ENCODE measurements around the gene PLD1.
"Not testable (repeated sequence)": the region's sequence is repeated elsewhere in the genome, so short reads cannot be mapped to it uniquely, and the experiment has no call there.

PLD1 gene, protein sequence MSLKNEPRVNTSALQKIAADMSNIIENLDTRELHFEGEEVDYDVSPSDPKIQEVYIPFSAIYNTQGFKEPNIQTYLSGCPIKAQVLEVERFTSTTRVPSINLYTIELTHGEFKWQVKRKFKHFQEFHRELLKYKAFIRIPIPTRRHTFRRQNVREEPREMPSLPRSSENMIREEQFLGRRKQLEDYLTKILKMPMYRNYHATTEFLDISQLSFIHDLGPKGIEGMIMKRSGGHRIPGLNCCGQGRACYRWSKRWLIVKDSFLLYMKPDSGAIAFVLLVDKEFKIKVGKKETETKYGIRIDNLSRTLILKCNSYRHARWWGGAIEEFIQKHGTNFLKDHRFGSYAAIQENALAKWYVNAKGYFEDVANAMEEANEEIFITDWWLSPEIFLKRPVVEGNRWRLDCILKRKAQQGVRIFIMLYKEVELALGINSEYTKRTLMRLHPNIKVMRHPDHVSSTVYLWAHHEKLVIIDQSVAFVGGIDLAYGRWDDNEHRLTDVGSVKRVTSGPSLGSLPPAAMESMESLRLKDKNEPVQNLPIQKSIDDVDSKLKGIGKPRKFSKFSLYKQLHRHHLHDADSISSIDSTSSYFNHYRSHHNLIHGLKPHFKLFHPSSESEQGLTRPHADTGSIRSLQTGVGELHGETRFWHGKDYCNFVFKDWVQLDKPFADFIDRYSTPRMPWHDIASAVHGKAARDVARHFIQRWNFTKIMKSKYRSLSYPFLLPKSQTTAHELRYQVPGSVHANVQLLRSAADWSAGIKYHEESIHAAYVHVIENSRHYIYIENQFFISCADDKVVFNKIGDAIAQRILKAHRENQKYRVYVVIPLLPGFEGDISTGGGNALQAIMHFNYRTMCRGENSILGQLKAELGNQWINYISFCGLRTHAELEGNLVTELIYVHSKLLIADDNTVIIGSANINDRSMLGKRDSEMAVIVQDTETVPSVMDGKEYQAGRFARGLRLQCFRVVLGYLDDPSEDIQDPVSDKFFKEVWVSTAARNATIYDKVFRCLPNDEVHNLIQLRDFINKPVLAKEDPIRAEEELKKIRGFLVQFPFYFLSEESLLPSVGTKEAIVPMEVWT

DNA sequence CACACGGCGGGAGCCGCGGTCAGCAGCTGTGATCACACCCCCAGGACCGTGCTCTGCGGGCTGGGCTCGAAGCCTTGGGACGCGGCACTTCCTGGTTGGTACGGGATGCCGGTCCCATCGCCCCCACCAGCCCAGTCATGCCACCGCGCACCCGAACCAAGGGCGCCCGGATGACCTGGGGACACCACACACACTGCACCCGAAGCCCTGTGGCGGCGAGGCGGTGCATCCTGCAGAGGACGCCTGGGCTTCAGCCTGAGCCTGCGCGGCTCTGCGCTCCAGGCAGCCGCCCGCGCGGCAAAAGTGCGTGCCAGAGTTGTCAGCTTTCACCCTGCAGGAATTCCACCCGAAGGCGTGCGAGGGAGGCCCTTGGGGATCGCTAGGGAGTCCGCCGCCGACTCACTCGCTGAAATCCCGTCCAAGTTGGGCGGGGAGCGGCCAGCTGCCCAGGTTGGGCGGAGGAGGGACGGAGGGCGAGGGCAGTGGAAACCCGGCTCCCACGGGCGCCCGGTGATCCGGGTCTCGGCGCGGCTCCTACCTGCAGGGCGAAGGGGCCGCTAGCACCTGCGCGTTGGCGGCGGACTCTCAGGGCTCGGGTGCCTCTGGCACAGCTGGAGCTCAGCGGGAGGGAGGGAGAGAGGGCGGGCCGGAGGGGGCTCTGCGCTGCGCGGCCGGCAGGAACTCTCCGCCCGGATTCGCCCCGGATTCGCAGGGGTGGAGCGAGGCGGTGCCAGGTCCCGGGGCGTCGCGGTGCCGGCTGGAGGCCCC, at the start of gene PLD1:
Gene PLD1 (minus strand): TSS at position 623 of the 768 bp plus-strand sequence. CDS start 72,432 bp downstream, outside the sequence.
- peak within 1 kb of the TSS; percentile 82 for H3K4me3 ChIP-seq (ENCODE audit: low read length)
- no peak for TF ChIP-seq ZNF274 (IDR thresholded peaks at IDR 0.05; ENCODE audit: low read depth, low read length)

DNA sequence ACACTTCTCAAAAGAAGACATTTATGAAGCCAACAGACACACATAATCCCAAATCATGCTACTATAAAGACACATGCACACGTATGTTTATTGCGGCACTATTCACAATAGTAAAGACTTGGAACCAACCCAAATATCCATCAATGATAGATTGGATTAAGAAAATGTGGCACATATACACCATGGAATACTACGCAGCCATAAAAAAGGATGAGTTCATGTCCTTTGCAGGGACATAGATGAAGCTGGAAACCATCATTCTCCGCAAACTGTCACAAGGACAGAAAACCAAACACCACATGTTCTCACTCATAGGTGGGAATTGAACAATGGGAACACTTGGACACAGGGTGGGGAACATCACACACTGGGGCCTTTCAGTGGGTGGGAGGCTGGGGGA, 48.5 kb upstream of the PLD1 start:
- H3K4me3 ChIP-seq (ENCODE audit: low read length): not testable (repeated sequence)

DNA sequence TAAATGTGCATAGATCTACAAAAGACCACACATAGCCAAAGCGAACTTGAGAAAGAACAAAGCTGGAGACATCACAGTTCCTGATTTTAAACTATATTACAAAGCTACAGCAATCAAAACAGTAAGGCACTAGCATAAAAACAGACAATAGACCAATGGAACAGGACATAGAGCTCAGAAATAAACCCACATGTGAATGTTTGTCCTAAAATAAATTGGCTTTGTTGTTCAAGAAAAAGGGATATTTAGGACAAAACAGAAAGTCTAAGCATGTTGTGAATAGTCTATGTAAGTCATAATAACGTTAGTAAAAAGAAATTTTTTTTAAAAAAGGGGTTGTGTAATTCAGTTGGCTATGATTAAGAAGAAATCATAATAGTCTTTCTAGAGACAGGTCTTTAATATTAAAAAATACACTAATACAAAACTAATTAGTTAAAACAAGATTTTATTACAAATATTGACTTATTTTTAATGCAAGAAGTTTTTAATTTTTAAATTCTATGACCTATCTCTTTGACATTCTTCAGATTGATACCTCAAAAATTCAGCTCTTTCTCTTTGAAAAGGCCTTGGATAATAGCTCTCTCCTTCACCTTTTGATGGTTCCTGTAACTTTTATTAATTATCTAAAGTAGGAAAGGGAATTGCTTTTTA, 44.5 kb upstream of the PLD1 start:
- no peak overlapping the region for H3K4me3 ChIP-seq (ENCODE audit: low read length)
- TF ChIP-seq ZNF274 (IDR thresholded peaks at IDR 0.05; ENCODE audit: low read depth, low read length): no peak

DNA sequence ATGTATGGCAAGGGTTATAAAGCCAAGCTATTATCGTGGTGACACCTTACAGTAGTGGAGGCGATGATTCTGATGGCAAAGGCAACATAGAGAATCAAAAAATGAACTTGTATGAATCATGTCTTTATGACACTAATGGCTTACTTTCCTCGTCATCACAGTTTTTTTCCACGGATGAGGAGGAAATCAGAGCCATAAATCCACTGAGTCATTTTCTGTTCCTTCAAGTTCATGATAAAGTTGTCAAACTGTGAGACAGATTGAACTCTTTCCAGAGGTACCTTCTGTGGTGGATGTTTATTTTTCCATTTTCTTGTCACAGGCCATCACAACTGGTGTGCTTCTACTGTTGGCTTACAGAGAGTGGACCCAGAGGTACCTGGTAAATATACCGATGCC, 41.4 kb upstream of the PLD1 start:
- no peak for TF ChIP-seq ZNF274 (IDR thresholded peaks at IDR 0.05; ENCODE audit: low read depth, low read length)
- H3K4me3 ChIP-seq (ENCODE audit: low read length): no peak overlapping the region

DNA sequence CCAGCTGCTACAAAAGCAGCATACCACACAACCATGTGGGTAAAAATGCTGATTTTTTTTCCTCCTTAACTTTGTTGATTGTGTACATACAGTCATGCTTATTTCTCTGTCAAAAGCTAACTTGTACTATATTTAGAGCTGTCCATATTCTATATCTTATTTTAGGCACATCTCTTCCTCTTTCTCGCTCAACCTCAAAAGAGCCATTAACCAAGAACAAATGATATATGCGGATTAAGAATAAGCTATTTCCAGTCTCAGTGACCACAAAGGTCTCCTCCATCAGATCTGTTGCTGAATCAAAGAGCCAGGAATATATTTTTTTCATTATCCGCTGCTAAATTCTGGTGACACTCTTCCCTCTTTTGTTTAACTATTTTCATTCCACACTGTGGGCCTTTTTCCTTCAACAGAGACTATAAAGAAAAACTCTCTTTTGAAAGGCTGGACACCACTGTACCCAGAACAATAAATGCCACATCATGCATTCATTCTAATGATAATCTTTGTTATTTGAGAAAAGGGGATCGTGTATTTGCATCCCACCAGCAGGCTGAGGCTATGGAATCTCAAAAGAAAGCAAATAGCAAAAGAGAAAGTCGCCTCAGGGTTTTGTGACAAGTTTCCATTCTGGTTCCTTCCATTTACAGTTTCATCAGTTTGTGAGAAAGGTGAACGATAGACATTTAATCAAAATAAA, 40.8 kb upstream of the PLD1 start:
- no peak for TF ChIP-seq ZNF274 (IDR thresholded peaks at IDR 0.05; ENCODE audit: low read depth, low read length)
- H3K4me3 ChIP-seq (ENCODE audit: low read length): no peak overlapping the region

DNA sequence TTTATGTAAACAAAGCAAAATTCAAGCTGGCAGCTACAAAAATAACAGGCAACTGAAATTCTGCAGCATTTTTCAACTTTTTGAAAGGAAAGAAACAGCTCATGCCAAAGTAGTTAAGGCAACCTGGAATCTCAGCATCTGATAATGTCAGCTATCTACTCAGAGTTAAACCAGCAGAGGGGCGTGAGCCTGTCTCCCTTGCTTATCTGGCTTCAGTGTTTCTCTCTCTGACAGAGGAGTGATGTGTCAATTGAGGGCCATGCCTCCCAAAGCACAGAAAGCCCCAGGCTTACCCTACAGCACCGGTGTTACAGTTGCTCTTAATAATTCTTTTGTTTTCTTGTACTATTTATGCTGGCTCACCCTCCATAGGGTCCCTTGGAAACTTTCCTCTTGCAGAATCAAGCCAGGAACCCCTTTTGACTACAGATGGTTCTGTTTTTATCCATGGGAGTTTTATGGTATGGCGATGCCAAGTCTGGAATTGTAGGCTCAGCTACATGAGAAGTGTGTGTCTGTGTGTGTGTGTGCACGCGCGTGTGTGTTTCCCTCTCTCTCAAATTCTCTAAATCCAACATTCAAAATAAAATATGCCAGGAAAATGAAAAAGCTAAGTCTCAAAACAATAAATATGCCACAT, 40.2 kb upstream of the PLD1 start:
- H3K4me3 ChIP-seq (ENCODE audit: low read length): no peak overlapping the region
- TF ChIP-seq ZNF274 (IDR thresholded peaks at IDR 0.05; ENCODE audit: low read depth, low read length): no peak

DNA sequence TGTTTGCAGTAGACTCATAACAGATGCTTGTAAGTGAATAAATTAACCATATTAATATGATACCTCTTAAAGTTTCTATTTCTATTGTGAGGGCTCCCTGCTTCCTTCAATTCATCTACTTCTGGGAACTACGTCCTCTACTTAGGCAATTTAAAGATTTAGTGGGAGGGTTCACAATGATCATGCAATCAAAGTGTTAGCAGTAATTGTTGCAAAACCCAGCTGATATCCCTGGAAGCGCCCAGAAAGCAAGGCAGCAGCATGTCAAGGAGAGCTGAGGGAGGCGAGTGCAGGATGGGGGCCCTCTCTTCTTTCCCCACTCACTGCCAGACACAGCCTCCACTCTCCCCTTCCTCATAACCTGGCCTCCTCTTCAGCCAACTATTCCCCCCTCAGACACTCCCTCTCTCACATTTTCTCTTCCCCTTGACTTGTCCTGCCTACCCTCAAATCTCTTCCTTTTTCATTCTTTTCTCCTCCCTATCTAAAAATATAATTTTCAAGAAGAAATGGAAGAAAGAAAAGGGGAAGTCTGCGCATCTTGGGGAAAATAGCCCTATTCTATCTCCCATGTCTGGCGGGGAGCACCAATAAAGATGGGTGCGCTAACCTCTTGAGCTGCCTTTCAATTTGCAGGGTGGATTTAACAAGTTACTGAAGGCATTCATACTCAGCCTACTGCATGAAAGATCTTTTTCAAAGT, 39.5 kb upstream of the PLD1 start:
- H3K4me3 ChIP-seq (ENCODE audit: low read length): no peak overlapping the region
- no peak for TF ChIP-seq ZNF274 (IDR thresholded peaks at IDR 0.05; ENCODE audit: low read depth, low read length)

DNA sequence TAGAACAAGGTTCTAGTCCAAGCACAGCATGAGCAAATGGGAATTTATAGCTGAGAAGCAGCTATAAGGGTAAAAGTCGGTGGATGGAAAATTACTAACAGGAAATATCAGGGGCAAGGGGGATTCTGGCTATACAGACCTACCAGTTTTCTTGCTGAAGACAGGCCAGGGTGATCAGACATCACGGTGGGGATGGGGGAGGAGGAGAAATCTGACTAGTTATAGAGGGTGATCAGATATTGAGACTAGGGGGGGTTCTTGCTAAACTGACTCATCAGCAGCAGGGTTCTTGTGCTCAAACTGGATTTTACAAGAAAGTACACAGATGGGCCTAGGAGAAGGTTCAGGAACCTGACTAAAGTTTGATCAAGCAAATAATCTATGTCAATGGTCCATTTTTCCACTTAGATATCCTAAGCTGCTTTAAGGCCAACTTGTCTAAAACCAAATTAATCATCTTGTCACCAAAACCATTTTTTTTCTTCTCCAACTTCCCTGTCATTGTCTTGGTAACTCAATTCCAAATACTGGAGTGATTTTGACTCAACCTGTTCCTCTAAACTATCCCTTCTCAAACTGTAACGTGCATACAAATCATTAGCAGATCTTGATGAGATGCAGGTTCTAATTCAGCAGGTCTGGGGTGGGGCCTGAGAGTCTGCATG, 37.4 kb upstream of the PLD1 start:
- no peak overlapping the region for H3K4me3 ChIP-seq (ENCODE audit: low read length)
- no peak for TF ChIP-seq ZNF274 (IDR thresholded peaks at IDR 0.05; ENCODE audit: low read depth, low read length)

DNA sequence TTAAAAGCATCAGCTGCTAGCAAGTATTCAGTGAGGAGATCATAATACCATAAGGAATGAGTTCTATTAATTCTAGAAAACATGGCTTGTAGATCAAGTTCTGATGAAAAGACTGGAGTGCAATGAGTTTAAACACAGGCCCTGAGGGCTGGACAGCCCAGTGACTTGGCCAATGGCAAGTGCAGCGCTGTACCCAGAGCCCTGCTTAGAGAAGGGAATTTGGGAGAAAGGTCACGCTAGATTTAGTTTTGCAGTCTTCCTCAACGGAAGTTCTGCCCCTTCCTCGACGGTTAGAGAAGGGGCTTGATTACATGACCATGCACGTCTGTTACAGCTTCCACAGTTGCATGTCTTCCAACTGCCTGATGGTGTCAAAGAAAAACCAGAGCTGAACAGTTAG, 36.9 kb upstream of the PLD1 start:
- TF ChIP-seq ZNF274 (IDR thresholded peaks at IDR 0.05; ENCODE audit: low read depth, low read length): no peak
- H3K4me3 ChIP-seq (ENCODE audit: low read length): no peak overlapping the region

DNA sequence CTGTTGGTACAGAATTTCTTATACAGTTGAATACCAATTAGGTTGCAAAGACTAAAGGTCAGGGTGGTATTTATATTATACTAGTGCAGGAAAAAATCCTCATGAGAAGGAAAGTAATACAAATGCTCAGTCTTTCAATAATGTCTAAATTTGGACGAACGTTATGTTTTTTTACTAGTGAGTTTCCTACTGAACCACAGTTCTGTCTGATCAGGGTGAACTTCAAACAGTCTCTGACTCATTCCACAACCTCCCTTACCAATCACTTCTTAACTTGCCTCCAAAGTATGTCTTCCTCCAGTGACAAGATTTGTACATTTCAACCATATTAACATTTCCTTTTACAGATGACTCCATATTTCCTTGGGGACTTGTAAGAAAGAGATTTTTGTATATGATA, 36.3 kb upstream of the PLD1 start:
- H3K4me3 ChIP-seq (ENCODE audit: low read length): no peak overlapping the region
- no peak for TF ChIP-seq ZNF274 (IDR thresholded peaks at IDR 0.05; ENCODE audit: low read depth, low read length)

DNA sequence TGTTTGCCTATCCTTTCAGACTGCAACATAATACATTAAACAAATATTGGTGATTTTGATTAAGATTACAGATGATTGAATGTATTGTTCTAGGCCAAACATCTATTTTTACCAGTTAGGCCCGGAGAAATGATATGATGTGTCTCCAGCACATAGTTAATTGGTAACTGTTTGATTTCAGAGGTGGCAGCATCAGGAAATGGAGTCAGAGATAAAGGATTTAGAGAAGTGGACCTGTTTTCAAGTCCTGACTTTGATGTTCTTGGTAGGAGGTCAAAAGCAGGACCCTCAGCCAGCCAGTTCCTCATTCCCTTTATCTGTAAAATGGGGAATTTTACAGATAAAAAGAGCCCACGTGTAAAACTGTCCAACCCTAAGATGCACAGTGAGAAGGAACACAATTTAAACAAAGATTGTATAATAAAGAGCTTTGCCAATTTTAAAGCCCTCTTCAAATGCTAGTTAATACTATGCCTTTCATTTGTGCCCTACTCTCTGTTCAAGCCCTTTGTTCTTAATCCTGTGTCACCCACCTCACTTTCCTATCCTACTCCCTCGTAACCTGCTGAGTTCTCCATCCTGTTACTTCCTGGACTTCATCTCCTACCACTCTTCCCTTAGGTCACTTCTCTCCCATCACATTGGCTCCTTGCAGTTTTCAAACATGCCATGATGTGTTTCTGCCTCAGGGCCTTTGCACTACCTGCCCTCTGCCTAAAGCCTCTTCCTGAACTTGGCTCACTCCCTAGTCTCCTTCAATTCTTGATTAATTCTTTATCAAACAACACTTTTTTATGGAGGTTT, 35.4 kb upstream of the PLD1 start:
- no peak for TF ChIP-seq ZNF274 (IDR thresholded peaks at IDR 0.05; ENCODE audit: low read depth, low read length)
- H3K4me3 ChIP-seq (ENCODE audit: low read length): no peak overlapping the region
